A204.1 (cell line): ENCODE measurements around the gene TSPAN16.
"Not testable (repeated sequence)": the region's sequence is repeated elsewhere in the genome, so short reads cannot be mapped to it uniquely, and the experiment has no call there.

Experiments
- FAIRE-seq: peaks from 2 replicates; lab custom pipeline; 2012; peaks lifted over from hg19 to GRCh38; lab: Jason Lieb, UNC

The TSPAN16 gene

DNA sequence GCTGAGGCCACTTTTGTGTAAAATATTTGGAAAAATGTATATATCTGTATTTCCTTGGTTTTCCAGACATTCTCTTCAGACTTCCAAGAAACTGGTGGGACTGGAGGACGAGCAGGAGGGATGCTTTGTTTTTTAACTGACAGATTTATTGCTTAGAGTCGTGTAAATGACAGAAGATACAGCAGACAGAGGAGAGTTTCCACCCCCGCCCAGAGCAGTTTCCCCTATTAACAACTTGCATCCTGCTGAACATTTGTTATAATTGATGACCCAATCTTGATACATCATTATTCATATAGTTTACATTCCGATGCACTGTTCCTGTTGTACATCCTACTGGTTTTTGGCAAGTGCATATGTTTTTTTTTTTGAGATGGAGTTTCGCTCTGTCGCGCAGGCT lies 26.6 kb upstream of the TSPAN16 start:
- no peak for FAIRE-seq

DNA sequence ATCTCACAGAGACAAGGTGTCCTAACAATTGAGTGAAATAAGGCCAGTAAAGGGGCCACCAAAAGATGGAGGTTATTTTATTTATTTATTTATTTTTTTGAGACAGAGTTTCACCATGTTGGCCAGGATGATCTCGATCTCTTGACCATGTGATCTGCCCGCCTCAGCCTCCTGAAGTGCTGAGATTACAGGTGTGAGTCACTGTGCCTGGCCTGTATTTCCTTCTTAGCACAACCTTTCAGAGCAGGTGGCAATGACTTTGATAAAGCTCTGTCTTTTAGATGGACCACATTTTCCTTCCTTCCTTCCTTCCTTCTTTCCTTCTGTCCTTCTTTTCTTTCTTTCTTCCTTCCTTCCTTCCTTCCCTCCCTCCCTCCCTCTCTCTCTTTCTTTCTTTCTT lies 22.7 kb upstream of the TSPAN16 start:
- no peak for FAIRE-seq

DNA sequence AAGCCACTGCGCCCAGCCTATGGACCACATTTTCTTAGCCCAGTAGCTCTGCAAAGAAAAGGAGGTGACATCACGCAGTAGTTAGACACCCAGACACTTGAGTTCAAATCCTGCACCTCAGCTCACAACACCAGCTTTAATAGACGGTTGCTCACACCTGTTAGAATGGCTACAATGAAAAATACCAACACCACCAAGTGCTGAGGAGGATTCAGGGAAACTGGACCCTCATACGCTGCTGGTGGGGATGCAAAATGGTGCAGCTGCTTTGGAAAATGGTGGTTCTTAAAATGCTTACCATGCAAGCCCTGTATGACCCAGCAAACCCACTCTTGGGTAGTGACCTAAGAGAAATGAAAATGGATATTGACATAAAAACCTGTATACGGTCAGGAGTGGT lies 22.0 kb upstream of the TSPAN16 start:
- FAIRE-seq = no peak

DNA sequence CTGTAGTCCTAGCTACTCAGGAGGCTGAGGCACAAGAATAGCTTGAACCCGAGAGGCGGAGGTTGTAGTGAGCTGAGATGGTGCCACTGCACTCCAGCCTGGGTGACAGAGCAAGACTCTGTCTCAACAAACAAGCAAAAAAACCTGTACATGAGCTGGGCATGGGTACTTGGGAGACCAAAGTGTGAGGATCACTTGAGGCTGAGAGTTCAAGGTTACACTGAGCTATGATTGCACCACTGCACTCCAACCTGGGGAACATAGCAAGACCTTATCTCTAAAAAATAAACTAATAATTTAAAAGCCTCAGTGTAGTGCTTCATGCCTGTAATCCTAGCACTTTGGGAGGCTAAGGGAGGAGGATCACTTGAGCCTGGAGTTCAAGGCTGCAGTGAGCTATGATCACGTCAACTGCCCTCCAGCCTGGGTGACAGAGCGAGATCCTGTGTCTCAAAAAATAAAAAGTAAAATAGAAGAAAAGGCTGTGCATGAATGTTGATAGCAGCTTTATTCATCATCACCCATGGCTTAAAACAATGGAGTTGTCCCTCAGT lies 21.4 kb upstream of the TSPAN16 start:
- no peak for FAIRE-seq

DNA sequence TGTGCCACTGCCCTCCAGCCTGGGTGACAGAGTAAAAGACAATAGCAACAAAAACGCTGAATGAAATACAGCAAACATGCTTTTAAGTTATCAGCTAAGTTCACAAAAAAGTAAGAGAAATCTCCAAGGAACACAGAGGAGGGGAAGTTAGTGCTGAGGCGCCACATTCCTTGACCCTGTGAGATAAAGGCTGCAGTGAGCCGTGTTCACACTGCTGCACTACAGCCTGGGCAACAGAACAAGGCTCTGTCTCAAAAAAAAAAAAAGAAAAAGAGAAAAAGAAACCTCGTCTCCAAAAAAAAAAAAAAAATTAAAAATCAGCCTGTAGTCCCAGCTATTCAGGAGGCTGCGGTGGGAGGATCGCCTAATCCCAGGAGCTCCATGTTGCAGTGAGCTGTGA lies 17.3 kb upstream of the TSPAN16 start:
- no peak for FAIRE-seq

DNA sequence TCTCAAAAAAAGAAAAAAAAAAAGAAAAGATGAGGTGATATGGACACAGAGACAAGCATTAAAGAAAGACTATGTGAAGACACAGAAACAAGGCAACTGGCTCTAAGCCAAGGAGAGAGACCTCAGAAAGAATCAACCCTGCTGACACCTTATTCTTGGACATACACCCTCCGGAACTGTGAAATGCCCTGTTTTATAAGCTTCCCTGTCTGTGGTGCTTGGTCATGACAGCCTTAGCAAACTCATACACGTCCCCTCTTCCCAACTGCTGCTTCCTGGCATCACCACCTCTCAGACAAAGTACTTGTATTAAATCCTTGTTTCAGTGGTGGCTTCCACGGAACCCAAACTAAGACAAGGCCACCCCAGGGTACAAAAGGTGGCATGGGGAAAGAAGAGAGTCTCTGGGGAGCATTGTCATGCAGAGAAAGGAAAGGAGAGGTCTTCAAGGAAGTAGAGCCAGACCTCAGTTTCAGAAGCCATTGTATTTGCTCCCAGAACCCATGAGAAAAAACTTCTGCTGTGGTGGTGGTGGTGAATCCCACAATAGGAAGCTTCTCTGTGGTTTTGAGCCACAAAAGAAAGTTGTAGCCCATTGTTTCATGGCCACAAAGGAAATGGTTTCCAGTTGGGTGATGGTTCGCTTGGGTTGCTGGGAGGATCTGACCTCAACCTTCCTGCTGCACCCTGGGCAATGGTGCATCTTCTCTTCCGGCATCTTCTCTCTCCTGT lies 16.3 kb upstream of the TSPAN16 start:
- FAIRE-seq = no peak

DNA sequence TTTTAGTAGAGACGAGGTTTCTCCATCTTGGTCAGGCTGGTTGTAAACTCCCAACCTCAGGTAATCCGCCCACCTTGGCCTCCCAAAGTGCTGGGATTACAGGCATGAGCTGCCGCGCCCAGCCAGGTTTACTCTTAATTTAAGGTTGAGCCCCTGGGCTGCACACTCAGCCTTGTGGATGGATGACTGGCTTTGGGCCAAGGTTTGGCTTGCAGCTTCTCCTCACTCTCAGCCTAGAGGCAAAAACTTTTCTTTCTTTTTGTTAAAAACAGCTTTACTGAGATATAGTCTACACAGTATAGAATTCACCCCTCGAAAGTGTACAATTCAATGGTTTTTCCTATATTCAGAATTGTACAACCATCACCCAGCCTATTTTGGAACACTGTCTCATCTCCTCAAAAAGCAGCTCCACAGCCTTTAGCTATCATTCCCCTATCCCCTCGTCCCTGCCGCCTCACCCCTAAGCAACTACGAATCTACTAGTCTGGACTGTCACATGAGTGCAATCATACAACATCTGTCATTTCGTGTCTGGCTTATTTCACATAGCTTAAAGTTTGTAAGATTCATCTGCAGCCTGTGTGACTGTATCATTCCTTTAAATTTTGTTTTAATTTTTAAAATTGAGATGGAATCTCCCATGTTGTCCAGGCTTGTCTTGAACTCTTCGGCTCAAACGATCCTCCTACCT lies 14.5 kb upstream of the TSPAN16 start:
- FAIRE-seq = no peak

DNA sequence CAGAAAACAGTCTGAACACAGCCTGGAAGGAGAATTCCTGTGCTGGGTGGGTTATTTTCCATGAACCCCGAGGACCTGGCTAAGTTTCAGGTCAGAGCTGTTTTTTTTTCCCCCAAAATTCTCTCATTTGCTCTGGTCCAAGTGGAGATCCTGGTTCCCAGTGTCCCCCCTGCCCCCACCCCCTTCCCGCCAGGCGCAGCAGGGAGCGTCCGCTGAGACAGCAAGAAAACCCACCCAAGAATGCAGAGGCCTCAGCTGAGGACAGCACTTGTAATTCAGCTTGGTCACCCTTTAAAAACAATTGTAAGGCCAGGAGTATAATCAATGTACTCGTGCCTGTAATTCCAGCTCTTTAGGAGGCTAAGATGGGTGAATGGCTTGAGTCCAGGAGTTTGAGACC lies 11.4 kb upstream of the TSPAN16 start:
- no peak for FAIRE-seq

DNA sequence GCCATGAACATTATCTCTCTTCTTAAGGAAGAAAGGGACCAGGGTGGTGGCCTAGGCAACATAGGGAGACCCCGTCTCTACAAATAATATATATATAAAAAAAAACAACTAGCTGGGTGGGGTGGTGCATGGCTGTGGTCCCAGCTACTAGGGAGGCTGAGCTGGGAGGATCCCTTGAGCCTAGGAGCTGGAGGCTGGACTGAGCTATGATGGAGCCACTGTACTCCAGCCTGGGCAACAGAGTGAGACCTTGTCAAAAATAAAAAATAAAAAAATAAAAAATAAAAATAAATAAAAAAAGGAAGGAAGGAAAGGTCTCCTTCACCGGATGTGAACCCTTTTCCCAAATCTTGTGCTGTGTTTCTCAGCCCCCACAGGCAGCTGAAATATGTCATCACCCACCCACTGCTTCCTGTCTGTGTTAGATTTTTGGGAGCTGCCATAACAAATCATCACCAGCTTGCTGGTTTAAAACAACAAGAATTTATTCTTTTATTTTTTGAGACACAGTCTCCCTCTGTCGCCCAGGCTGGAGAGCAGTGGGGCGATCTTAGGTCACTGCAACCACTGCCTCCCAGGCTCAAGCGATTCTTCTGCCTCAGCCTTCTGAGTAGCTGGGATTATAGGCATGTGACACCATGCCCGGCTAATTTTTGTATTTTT lies 9.5 kb upstream of the TSPAN16 start:
- FAIRE-seq = no peak

DNA sequence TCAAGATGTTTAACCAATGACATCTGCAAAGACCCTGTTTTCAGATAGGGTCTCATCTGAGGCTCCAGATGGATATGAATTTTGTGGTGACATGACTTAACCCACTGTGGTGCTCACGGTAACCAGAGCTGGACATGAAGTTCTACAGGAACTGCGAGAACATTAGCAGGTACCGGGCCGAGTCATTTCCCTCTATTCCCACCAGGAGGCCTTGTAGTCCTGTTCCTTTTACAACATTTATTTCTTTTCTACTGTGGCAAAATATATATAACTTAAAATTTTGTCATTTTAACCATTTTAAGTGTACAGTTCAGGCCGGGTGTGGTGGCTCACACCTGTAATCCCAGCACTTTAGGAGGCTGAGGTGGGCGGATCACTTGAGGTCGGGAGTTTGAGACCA lies 7.6 kb upstream of the TSPAN16 start:
- FAIRE-seq = no peak

DNA sequence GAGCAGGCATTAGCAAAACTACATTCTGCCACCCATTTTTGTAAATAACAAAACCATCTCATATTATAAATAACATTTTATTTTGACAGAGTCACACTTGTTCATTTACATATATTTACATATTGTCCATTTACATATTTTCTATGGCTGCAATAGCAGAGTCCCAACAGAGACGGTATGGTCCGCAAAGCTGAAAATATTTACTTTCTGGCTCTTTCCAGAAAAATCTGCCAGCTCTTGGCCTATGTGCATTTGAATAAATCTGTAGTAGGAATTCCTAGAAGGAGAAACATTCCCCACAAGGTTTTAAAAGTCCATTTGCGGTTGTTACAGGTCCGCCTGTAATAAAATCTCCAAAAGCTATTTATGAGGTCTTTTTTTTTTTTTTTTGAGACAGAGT lies 5.7 kb upstream of the TSPAN16 start:
- no peak for FAIRE-seq

DNA sequence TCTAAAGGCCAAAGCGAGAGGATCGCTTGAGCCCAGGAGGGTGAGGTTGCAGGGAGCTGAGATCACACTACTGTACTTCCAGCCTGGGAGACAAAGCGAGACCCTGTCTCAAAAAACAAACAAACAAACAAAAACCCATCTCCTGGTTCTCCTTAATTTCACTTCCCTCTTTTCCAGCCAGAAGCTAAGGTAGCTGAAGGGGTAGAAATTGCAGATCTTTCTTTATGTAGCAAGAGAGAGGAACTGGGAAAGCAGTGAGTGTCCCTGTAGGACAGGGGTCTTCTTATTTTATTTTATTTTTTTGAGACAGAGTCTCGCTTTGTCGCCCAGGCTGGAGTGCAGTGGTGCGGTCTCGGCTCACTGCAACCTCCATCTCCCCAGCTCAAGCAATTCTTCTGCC lies 4.5 kb upstream of the TSPAN16 start:
- FAIRE-seq = no peak

DNA sequence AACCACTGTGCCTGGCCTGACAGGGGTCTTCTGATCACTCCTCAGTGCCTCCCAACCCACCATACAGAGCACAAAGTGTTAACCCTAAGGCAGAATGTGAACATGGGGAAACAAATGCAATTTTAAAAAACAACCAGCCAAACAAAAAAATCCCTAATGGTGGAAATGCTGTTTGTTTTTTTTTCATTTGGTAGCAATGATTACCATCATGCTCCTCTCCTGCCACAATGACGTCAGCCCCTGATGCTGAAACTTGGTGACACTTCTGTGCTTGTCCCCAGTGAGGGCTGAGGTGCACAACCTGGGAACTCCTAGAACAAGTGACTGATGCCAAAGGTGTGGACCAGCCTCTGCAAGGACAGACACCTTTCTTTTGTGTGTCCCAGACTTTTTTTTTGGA lies 4.0 kb upstream of the TSPAN16 start:
- no peak for FAIRE-seq

DNA sequence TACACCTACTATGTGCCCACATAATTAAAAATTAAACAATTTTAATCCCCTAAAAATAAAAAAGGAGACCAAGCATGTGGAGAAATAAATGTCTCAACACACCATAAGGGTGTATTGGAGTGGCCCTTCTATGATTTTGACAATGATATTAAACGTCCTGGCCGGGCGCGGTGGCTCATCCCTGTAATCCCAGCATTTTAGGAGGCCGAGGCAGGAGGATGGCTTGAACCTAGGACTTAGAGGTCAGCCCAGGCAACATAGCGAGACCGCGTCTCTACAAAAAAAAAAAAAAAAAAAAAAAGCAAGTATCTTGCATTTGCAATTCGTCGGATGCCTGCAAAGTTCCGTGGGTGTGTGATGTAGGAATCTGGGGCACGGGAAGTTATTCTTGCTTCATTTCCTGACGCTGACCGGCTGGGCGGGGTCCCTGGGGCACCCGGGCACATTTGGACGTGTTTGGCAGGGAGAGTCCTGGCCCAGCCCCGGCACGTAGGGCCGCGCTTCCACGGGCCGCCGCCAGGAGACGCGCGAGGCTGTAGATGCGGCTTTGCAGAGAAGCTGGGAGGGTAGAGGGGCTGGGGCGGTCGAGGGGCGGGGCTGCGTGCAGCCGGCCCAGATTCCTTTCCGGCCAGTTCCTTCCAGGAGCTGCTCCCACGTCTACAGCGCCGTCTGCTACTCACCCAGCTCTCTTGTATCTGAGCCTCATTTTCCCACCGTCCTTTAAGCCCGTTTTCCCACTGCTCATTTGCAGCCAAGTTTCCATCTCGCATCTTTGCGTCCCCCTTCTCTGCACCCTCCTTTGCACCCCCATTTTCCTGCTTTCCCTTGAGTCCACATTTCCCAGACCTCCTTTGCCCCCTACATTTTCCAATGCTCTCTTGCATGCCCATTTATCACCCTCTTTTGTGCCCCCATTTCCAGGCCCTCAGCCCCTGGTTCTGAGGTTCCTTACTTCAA lies 2.2 kb upstream of the TSPAN16 start:
- no peak for FAIRE-seq

DNA sequence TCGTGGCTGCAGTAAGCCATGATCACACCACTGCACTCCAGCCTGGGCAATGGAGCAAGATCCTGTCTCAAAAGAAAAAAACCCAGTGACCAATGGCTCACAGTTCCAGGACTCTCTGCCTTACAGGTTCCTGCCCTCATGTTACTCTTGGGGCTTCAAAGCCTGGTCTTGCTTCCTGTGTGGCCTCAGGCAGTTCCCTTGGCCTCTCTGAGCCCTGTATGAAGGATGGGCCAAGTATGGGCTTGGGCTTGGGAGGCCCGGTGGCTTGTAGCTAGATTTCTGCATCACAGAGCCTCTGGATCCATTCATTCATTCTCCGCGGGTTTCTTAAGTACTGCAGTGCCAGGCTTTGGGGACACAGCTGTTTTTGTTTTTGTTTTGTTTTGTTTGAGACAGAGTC lies 780 bp upstream of the TSPAN16 start:
- no peak for FAIRE-seq

DNA sequence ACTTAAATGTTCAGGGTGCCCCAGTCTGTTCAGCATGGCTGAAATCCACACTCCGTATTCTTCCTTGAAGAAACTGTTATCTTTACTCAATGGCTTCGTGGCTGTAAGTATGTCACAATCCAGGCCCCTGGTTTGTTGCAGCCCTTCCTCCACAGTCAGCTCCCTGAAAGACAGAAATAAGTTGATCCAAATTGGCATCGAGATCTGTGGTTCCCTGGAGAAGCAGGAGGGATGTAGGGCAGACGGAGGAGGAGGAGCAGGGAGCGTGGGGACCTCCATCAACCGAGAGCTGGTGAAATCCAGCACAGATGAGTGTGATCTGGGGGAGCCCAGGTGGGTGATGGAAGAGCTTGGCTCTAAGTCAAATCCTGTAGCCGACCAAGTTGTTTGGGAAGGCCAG lies 304 bp downstream of the TSPAN16 start:
- no peak for FAIRE-seq

DNA sequence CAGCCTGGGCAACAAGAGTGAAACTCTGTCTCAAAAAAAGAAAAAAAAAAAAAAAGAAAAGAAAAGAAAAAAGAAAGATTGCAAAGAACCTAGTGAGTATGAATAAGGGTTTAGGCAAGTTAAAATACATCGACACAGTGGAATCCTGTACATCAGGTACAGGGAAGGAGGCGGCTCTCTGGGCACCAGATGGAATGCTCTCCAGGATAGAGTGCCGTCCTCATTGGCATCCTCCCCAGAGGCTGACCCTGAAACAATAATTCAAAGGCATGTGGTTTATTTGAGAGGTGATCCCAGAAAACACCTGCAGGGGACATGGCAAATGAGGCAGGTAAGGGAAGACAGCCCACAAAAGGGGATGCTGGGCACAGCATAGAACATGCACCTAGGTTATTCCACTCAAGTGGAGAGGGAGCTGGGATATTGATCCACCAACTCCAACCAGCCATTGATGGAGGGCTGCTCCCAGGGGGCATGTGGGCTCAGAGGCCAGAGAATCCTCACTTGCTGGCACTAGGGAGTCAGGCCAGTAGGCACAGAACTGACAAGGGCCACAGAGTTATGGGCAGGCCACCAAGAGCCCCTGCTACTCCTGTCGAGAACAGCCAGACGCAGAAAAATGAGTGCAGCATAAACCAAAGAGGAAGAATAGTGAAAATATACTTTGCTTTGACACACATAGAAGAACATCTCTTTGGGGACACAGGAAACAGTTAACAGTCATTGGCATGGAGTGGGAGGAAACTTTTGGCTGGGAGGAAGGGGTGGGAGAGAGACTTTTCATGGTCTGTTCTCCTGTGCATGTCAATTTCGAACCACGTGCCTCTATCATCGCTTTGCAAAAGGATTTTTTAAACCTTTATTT lies 4.2 kb downstream of the TSPAN16 start:
- FAIRE-seq = no peak

DNA sequence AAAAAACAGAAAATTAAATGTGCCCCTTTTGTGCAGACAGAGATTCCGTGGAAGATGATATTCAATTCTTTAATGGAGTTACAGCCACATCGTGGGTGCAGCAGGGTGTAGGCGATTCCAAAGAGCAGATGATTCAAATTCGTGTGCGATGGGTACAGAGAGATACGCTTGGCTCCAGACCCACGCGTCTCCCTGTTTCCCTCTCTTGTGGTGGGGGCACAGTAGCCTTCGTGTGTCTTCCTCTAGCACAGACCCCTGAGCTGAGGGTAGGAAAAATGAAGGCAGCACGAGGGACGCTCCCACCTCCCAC lies 4.8 kb downstream of the TSPAN16 start:
- FAIRE-seq = no peak

DNA sequence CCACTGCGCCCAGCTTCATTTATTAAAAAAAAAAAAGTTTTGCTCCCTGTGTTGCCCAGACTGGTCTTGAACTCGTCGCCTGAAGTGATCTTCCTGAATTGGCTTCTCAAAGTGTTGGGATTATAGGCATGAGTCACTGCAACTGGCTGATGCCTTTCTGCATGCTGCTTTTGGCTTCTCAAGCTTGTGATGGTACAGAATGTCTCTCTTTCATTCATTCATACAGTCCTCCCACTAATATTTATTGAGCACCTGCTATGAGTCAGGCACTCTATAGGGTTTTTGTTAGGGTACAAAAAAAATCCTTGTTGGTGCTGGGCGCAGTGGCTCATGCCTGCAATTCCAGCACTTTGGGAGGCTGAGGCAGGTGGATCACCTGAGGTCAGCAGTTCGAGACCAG lies 9.0 kb downstream of the TSPAN16 start:
- FAIRE-seq = no peak

DNA sequence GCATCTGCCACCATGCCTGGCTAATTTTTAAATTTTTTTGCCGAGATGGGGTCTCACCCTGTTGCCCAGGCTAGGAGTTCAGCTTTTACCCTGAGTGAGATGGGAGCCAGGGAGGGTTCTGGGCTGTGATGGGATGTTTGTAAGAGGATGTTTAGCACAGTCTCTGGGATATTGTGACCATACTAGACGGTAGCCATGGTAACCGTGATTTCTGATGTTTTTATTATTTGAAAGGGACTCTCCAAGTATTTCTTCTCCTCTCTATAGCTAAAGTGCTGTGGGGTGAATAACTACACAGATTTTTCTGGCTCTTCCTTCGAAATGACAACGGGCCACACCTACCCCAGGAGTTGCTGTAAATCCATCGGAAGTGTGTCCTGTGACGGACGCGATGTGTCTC lies 10.4 kb downstream of the TSPAN16 start:
- no peak for FAIRE-seq

DNA sequence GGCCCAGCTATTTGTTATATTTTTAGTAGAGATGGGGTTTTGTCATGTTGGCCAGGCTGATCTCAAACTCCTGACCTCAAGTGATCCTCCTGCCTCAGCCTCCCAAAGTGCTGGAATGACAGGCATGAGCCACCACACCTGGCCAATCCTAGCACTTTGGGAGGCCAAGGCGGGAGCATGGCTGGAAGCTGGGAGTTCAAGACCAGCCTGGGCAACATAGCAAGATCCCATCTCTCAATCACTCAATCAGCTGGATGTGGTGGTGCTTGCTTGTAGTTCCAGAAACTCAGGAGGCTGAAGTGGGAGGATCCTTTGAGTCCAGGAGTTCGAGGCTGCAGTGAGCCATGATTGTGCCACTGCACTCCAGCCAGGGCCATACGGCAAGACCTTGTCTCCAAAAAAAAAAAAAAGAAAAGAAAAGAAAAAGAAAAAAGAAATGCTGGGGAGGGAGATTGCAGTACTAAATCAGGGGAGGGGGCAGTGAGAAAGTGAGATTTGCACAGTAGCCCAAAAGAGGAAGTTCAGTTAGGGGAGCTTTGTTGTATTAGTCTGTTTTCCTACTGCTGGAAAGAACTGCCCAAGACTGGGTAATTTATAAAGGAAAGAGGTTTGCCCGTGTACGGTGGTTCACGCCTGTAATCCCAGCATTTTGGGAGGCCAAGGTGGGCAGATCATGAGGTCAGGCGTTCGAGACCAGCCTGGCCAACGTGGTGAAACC lies 24.5 kb downstream of the TSPAN16 start:
- FAIRE-seq = not testable (repeated sequence)
